Measurements from ENCODE around the gene DIP2C.
"Not testable (repeated sequence)": the region's sequence is repeated elsewhere in the genome, so short reads cannot be mapped to it uniquely, and the experiment has no call there.

Gene DIP2C

DNA sequence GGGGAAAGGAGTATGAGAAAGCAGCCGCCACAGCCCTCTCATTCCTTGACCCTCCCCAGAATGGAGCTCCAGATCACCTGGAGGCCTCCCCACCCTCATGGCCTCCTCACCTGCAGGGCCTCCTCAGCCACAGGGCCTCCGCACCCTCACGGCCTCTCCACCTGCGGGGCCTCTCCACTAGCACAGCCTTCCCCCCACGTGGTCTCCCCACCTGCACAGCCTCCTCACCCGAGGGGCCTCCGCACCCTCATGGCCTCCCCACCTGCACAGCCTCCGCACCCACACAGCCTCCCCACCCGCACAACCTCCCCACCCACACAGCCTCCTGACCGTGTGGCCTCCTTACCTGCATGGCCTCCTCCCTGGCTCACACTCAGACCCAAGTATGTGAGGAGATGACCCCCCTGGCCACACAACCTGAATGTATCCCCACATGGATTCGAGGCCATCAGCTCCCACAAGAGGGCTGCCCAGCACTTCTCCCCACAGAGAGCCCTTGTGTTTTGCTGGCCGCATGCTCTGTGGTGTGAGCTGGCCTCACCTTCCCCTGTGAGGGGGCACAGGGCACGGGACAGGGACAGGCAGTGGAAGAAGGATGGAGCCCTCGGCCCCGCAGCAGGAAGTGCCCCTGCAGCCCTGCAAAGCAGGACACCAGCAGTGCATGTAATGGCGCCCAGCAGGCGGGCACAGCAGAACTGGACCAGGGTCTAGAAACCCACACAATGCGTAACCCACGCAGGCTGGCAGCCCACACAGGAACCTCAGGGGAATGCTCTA, 3.1 kb downstream of the DIP2C start:
- Histone ChIP-seq H3K9me3 (ENCODE audit: control insufficient read depth in 2 of 2, low read length in 2 of 2) (no peaks in the 10 kb centered on the region), H3K4me3 (ENCODE audit: low read length in 2 of 2) (no peak overlapping the region), H3K27ac (ENCODE audit: low read length) (peak overlapping the region; percentile 37), H3K36me3 (ENCODE audit: control insufficient read depth in 2 of 2, insufficient read depth in 2 of 2, low read length in 2 of 2) (no peaks in the 10 kb centered on the region), H3K4me1 (ENCODE audit: control insufficient read depth, insufficient read depth, low read length) (peaks cover 52% of the 10 kb centered on the region), H3K9ac (ENCODE audit: low read length in 2 of 2) (no peak overlapping the region), H3K27me3 (ENCODE audit: control insufficient read depth in 1 of 2, insufficient read depth in 2 of 2, low read length in 2 of 2) (no peaks in the 10 kb centered on the region)

- Histone ChIP-seq H3K9ac (ENCODE audit: low read length in 2 of 2) (no peak overlapping the region), H3K4me3 (ENCODE audit: low read length in 2 of 2) (no peak overlapping the region), H3K4me1 (ENCODE audit: control insufficient read depth, insufficient read depth, low read length) (peaks cover 56% of the 10 kb centered on the region), H3K27me3 (ENCODE audit: control insufficient read depth in 1 of 2, insufficient read depth in 2 of 2, low read length in 2 of 2) (no peaks in the 10 kb centered on the region), H3K36me3 (ENCODE audit: control insufficient read depth in 2 of 2, insufficient read depth in 2 of 2, low read length in 2 of 2) (no peaks in the 10 kb centered on the region), H3K9me3 (ENCODE audit: control insufficient read depth in 2 of 2, low read length in 2 of 2) (no peaks in the 10 kb centered on the region), H3K27ac (ENCODE audit: low read length) (no peak overlapping the region)
Observed at GRCh38 chr10:685613-686012, 3.9 kb downstream of the DIP2C start.

- Histone ChIP-seq H3K9ac (ENCODE audit: low read length in 2 of 2) (peak overlapping the region; percentile 72 to 81), H3K36me3 (ENCODE audit: control insufficient read depth in 2 of 2, insufficient read depth in 2 of 2, low read length in 2 of 2) (no peaks in the 10 kb centered on the region), H3K4me3 (ENCODE audit: low read length in 2 of 2) (peak overlapping the region; percentile 68 to 73), H3K9me3 (ENCODE audit: control insufficient read depth in 2 of 2, low read length in 2 of 2) (no peaks in the 10 kb centered on the region), H3K27ac (ENCODE audit: low read length) (peak overlapping the region; percentile 92), H3K4me1 (ENCODE audit: control insufficient read depth, insufficient read depth, low read length) (peaks cover 63% of the 10 kb centered on the region), H3K27me3 (ENCODE audit: control insufficient read depth in 1 of 2, insufficient read depth in 2 of 2, low read length in 2 of 2) (no peaks in the 10 kb centered on the region)
Observed at GRCh38 chr10:683448-684071, 5.9 kb downstream of the DIP2C start.

GRCh38 chr10:682931-683447, 6.5 kb downstream of the DIP2C start:
- H3K36me3 ChIP-seq (ENCODE audit: control insufficient read depth in 2 of 2, insufficient read depth in 2 of 2, low read length in 2 of 2), result no peaks in the 10 kb centered on the region
- H3K4me3 ChIP-seq (ENCODE audit: low read length in 2 of 2), result peak overlapping the region; percentile 68 to 73

GRCh38 chr10:681670-682318, 7.7 kb downstream of the DIP2C start:
- H3K27me3 ChIP-seq (ENCODE audit: control insufficient read depth in 1 of 2, insufficient read depth in 2 of 2, low read length in 2 of 2), result no peaks in the 10 kb centered on the region
- H3K9me3 ChIP-seq (ENCODE audit: control insufficient read depth in 2 of 2, low read length in 2 of 2), result no peaks in the 10 kb centered on the region
- no peak overlapping the region for H3K4me3 ChIP-seq (ENCODE audit: low read length in 2 of 2)
- H3K9ac ChIP-seq (ENCODE audit: low read length in 2 of 2), result no peak overlapping the region
- no peaks in the 10 kb centered on the region for H3K36me3 ChIP-seq (ENCODE audit: control insufficient read depth in 2 of 2, insufficient read depth in 2 of 2, low read length in 2 of 2)
- H3K27ac ChIP-seq (ENCODE audit: low read length), result no peak overlapping the region
- H3K4me1 ChIP-seq (ENCODE audit: control insufficient read depth, insufficient read depth, low read length), result peaks cover 61% of the 10 kb centered on the region

More at GRCh38 chr10:682931-683447, 6.5 kb downstream of the DIP2C start:
- Histone ChIP-seq H3K9ac (ENCODE audit: low read length in 2 of 2) (peak overlapping the region; percentile 72 to 81), H3K4me1 (ENCODE audit: control insufficient read depth, insufficient read depth, low read length) (peaks cover 65% of the 10 kb centered on the region), H3K27me3 (ENCODE audit: control insufficient read depth in 1 of 2, insufficient read depth in 2 of 2, low read length in 2 of 2) (no peaks in the 10 kb centered on the region), H3K27ac (ENCODE audit: low read length) (peak overlapping the region; percentile 92), H3K9me3 (ENCODE audit: control insufficient read depth in 2 of 2, low read length in 2 of 2) (no peaks in the 10 kb centered on the region)

- H3K9ac ChIP-seq (ENCODE audit: low read length in 2 of 2), result peak overlapping the region in 1 of 2 donors; percentile 42
Observed at GRCh38 chr10:680745-681144, 8.7 kb downstream of the DIP2C start.

DNA sequence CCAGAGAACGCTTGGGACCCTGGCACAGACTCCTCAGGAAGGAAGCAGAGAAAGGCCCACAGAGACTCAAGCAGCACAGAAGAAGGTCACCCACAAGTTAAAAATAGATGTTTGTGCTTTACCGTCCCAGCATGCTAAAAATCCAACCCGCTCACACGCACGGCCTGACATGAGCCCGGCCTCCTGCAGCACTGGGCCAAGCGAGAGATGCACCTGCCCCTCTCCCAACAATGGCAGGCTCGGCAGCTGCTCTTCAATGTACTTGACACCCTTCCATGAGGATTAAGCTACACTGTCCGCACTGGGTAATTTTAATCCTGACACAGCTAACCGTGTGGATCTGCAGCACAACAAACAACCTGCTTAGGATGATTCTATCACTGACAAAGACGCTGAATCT, 9.3 kb downstream of the DIP2C start:
- Histone ChIP-seq H3K4me1 (ENCODE audit: control insufficient read depth, insufficient read depth, low read length) (peaks cover 56% of the 10 kb centered on the region), H3K36me3 (ENCODE audit: control insufficient read depth in 2 of 2, insufficient read depth in 2 of 2, low read length in 2 of 2) (no peaks in the 10 kb centered on the region), H3K4me3 (ENCODE audit: low read length in 2 of 2) (peak overlapping the region in 1 of 2 donors; percentile 55), H3K9me3 (ENCODE audit: control insufficient read depth in 2 of 2, low read length in 2 of 2) (no peaks in the 10 kb centered on the region), H3K27me3 (ENCODE audit: control insufficient read depth in 1 of 2, insufficient read depth in 2 of 2, low read length in 2 of 2) (no peaks in the 10 kb centered on the region), H3K9ac (ENCODE audit: low read length in 2 of 2) (peak overlapping the region; percentile 1 to 42), H3K27ac (ENCODE audit: low read length) (peak overlapping the region; percentile 18)

More at GRCh38 chr10:680745-681144, 8.7 kb downstream of the DIP2C start:
- Histone ChIP-seq H3K27ac (ENCODE audit: low read length) (peak overlapping the region; percentile 18), H3K4me1 (ENCODE audit: control insufficient read depth, insufficient read depth, low read length) (peaks cover 56% of the 10 kb centered on the region), H3K4me3 (ENCODE audit: low read length in 2 of 2) (peak overlapping the region in 1 of 2 donors; percentile 47), H3K27me3 (ENCODE audit: control insufficient read depth in 1 of 2, insufficient read depth in 2 of 2, low read length in 2 of 2) (no peaks in the 10 kb centered on the region), H3K36me3 (ENCODE audit: control insufficient read depth in 2 of 2, insufficient read depth in 2 of 2, low read length in 2 of 2) (no peaks in the 10 kb centered on the region), H3K9me3 (ENCODE audit: control insufficient read depth in 2 of 2, low read length in 2 of 2) (no peaks in the 10 kb centered on the region)

DNA sequence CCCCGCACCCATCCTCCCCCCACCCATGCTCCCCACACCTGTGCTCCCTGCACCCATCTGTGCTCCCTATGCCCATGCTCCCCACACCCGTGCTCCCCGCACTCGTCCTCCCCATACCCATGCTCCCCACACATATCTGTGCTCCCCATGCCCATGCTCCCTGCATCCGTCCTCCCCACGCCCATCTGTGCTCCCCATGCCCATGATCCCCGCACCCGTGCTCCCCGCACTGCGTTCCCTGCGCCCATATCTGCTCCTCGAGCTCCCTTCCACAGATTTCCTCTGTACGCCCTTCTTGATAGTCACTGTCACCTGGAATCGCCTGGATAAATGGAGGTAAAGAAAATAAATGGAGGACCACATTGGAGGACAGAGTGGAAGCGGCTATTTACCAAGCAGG, 9.9 kb downstream of the DIP2C start:
- H3K9ac ChIP-seq (ENCODE audit: low read length in 2 of 2), result no peak overlapping the region
- peak overlapping the region; percentile 18 for H3K27ac ChIP-seq (ENCODE audit: low read length)

GRCh38 chr10:678662-679005, 10.8 kb downstream of the DIP2C start:
- H3K9me3 ChIP-seq (ENCODE audit: control insufficient read depth in 2 of 2, low read length in 2 of 2); H3K27ac ChIP-seq (ENCODE audit: low read length); H3K27me3 ChIP-seq (ENCODE audit: control insufficient read depth in 1 of 2, insufficient read depth in 2 of 2, low read length in 2 of 2); H3K4me3 ChIP-seq (ENCODE audit: low read length in 2 of 2); H3K9ac ChIP-seq (ENCODE audit: low read length in 2 of 2); H3K36me3 ChIP-seq (ENCODE audit: control insufficient read depth in 2 of 2, insufficient read depth in 2 of 2, low read length in 2 of 2): not testable (repeated sequence)
- peaks cover 44% of the 10 kb centered on the region for H3K4me1 ChIP-seq (ENCODE audit: control insufficient read depth, insufficient read depth, low read length)

More for the DNA sequence above, 9.9 kb downstream of the DIP2C start:
- peaks cover 53% of the 10 kb centered on the region for H3K4me1 ChIP-seq (ENCODE audit: control insufficient read depth, insufficient read depth, low read length)
- no peaks in the 10 kb centered on the region for H3K9me3 ChIP-seq (ENCODE audit: control insufficient read depth in 2 of 2, low read length in 2 of 2)
- H3K36me3 ChIP-seq (ENCODE audit: control insufficient read depth in 2 of 2, insufficient read depth in 2 of 2, low read length in 2 of 2), result no peaks in the 10 kb centered on the region
- H3K4me3 ChIP-seq (ENCODE audit: low read length in 2 of 2), result peak overlapping the region in 1 of 2 donors; percentile 55
- H3K27me3 ChIP-seq (ENCODE audit: control insufficient read depth in 1 of 2, insufficient read depth in 2 of 2, low read length in 2 of 2), result no peaks in the 10 kb centered on the region

GRCh38 chr10:677750-678661, 11.5 kb downstream of the DIP2C start:
- Histone ChIP-seq H3K9me3 (ENCODE audit: control insufficient read depth in 2 of 2, low read length in 2 of 2) (no peaks in the 10 kb centered on the region), H3K4me3 (ENCODE audit: low read length in 2 of 2) (no peak overlapping the region), H3K36me3 (ENCODE audit: control insufficient read depth in 2 of 2, insufficient read depth in 2 of 2, low read length in 2 of 2) (no peaks in the 10 kb centered on the region), H3K27ac (ENCODE audit: low read length) (no peak overlapping the region), H3K27me3 (ENCODE audit: control insufficient read depth in 1 of 2, insufficient read depth in 2 of 2, low read length in 2 of 2) (no peaks in the 10 kb centered on the region), H3K9ac (ENCODE audit: low read length in 2 of 2) (no peak overlapping the region), H3K4me1 (ENCODE audit: control insufficient read depth, insufficient read depth, low read length) (peaks cover 40% of the 10 kb centered on the region)
